ENCODE data around the gene PAX8.
"Not testable (repeated sequence)": the region's sequence is repeated elsewhere in the genome, so short reads cannot be mapped to it uniquely, and the experiment has no call there.

DNA sequence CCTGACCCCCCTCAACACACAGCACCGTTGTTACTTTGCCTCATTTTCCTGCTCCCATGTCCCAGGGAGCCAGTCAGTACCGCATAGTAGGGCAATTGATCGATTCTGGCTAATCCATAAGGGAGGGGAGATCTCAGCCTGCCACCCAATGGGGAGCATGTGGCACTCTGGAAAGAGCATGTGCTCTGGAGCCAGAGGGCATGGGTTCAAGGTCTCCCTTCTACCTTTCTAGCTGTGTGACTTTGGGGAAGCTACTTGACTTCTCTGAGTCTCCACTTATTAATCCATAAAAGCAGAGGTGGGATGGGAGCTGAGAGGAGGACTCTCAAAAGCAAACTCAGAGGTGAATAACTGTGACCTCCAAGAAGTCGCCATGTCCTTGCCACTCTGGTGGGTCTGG lies 27.5 kb upstream of the PAX8 start:
- not testable (repeated sequence) for TF ChIP-seq POLR2AphosphoS5 (IDR thresholded peaks at IDR 0.05; ENCODE audit: low read depth); CREB1 (CRISPR knock-in tag; IDR thresholded peaks at IDR 0.05; ENCODE audit: low read depth); EZH2 (IDR thresholded peaks at IDR 0.05; ENCODE audit: low read depth, unreplicated experiment); EZH2phosphoT487 (IDR thresholded peaks at IDR 0.05; ENCODE audit: unreplicated experiment); JUNB (IDR thresholded peaks at IDR 0.05; ENCODE audit: unreplicated experiment); ZNF114 (CRISPR knock-in tag; IDR thresholded peaks at IDR 0.05); NANOG (IDR thresholded peaks at IDR 0.05; ENCODE audit: borderline replicate concordance)
- TF ChIP-seq, protein P1, sequence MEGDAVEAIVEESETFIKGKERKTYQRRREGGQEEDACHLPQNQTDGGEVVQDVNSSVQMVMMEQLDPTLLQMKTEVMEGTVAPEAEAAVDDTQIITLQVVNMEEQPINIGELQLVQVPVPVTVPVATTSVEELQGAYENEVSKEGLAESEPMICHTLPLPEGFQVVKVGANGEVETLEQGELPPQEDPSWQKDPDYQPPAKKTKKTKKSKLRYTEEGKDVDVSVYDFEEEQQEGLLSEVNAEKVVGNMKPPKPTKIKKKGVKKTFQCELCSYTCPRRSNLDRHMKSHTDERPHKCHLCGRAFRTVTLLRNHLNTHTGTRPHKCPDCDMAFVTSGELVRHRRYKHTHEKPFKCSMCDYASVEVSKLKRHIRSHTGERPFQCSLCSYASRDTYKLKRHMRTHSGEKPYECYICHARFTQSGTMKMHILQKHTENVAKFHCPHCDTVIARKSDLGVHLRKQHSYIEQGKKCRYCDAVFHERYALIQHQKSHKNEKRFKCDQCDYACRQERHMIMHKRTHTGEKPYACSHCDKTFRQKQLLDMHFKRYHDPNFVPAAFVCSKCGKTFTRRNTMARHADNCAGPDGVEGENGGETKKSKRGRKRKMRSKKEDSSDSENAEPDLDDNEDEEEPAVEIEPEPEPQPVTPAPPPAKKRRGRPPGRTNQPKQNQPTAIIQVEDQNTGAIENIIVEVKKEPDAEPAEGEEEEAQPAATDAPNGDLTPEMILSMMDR (conservative IDR thresholded peaks at IDR 0.05; ENCODE audit: low read depth in 2 of 2): not testable (repeated sequence)
- TF ChIP-seq, protein P2, sequence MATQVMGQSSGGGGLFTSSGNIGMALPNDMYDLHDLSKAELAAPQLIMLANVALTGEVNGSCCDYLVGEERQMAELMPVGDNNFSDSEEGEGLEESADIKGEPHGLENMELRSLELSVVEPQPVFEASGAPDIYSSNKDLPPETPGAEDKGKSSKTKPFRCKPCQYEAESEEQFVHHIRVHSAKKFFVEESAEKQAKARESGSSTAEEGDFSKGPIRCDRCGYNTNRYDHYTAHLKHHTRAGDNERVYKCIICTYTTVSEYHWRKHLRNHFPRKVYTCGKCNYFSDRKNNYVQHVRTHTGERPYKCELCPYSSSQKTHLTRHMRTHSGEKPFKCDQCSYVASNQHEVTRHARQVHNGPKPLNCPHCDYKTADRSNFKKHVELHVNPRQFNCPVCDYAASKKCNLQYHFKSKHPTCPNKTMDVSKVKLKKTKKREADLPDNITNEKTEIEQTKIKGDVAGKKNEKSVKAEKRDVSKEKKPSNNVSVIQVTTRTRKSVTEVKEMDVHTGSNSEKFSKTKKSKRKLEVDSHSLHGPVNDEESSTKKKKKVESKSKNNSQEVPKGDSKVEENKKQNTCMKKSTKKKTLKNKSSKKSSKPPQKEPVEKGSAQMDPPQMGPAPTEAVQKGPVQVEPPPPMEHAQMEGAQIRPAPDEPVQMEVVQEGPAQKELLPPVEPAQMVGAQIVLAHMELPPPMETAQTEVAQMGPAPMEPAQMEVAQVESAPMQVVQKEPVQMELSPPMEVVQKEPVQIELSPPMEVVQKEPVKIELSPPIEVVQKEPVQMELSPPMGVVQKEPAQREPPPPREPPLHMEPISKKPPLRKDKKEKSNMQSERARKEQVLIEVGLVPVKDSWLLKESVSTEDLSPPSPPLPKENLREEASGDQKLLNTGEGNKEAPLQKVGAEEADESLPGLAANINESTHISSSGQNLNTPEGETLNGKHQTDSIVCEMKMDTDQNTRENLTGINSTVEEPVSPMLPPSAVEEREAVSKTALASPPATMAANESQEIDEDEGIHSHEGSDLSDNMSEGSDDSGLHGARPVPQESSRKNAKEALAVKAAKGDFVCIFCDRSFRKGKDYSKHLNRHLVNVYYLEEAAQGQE (IDR thresholded peaks at IDR 0.05; ENCODE audit: unreplicated experiment): not testable (repeated sequence)

Measured in GM23338 (cell line).